Smooth muscle cell (in vitro differentiated cells): ENCODE data around the gene PIGQ. TPM values are rescaled to one million over a fixed set of nuclear protein-coding genes. Genes with fewer than 3 reads are reported as not detected.
A peak's percentile ranks its signal among the peaks of the same experiment; 100 is the strongest.

Source experiments
- DNase-seq: peaks from one replicate; lab custom pipeline; 2025; ENCODE audit not compliant: unreplicated experiment; lab: John Stamatoyannopoulos, UW
- H2AFZ ChIP-seq: fragments of 200-600 bp; sonication (generic); 2 replicates; pipeline ENCODE4 v1.6.0; 2016; ENCODE audit warnings: antibody characterized with exemption, low read depth, mild to moderate bottlenecking
- H3F3A ChIP-seq: fragments of 200-600 bp; sonication (generic); 2 replicates; pipeline ENCODE4 v1.6.0; 2017; ENCODE audit warnings: antibody characterized with exemption, low read depth
- H3K27ac ChIP-seq: fragments of 200-600 bp; sonication (generic); 2 replicates; pipeline ENCODE4 v1.5.1; 2016; ENCODE audit warnings: low read depth, mild to moderate bottlenecking
- H3K27me3 ChIP-seq: fragments of 200-600 bp; sonication (generic); 2 replicates; pipeline ENCODE4 v1.6.1; 2016; ENCODE audit warnings: low read depth, mild to moderate bottlenecking
- H3K36me3 ChIP-seq: fragments of 200-600 bp; sonication (generic); 2 replicates; pipeline ENCODE4 v1.5.1; 2016; ENCODE audit warnings: low read depth
- H3K4me1 ChIP-seq: fragments of 200-600 bp; sonication (generic); 2 replicates; pipeline ENCODE4 v1.5.1; 2016; ENCODE audit warnings: low read depth
- H3K4me2 ChIP-seq: fragments of 200-600 bp; sonication (generic); 2 replicates; pipeline ENCODE4 v1.6.0; 2016; ENCODE audit warnings: mild to moderate bottlenecking
- H3K4me3 ChIP-seq: fragments of 200-600 bp; sonication (generic); 2 replicates; pipeline ENCODE4 v1.5.1; 2016; ENCODE audit warnings: mild to moderate bottlenecking
- H3K79me2 ChIP-seq: fragments of 200-600 bp; sonication (generic); 2 replicates; pipeline ENCODE4 v1.6.0; 2016; ENCODE audit warnings: low read depth, mild to moderate bottlenecking
- H3K9ac ChIP-seq: fragments of 200-600 bp; sonication (generic); 2 replicates; pipeline ENCODE4 v1.6.0; 2016; ENCODE audit warnings: low read depth
- H3K9me3 ChIP-seq: fragments of 200-600 bp; sonication (generic); replicated peaks from 2 replicates; pipeline ENCODE4 v1.5.1; 2016; ENCODE audit warnings: low read depth
- H4K20me1 ChIP-seq: fragments of 200-600 bp; sonication (generic); 2 replicates; pipeline ENCODE4 v1.6.0; 2016; ENCODE audit warnings: low read depth
- WGBS: methylation state at CpG from one replicate; pipeline ENCODE4 v1.1.7; 2016; ENCODE audit warnings: low lambda C conversion rate; 5-methylcytosine and 5-hydroxymethylcytosine counted together
- polyA plus RNA-seq: library from polyadenylated mRNA; unstranded; fragments of >200 nt; fragmentation: Nextera tagmentation; extraction: Ambion mirVana; gene quantifications from 2 replicates; pipeline ENCODE4 v1.2.1, GENCODE V29; 2016
- total RNA-seq: library from RNA; depleted of rRNA; stranded (reverse); fragments of >200 nt; gene quantifications from 2 replicates; pipeline ENCODE4 v1.2.3, GENCODE V29; 2014
- TF ChIP-seq, protein P1 (sequence below): fragments of 200-600 bp; sonication (generic); IDR thresholded peaks from 2 replicates; pipeline ENCODE4 v1.5.1; 2017; ENCODE audit warnings: borderline replicate concordance, mild to moderate bottlenecking, antibody characterized with exemption; ENCODE audit not compliant: insufficient read depth, poor library complexity, severe bottlenecking

Gene PIGQ
- total and polyA plus RNA-seq, 2 experiments from 2014 or later, result 21.0 to 45.7 TPM

- no peak overlapping the region for H3K27ac ChIP-seq
Measured at GRCh38 chr16:522320-523096, 47.3 kb upstream of the PIGQ start.

DNA sequence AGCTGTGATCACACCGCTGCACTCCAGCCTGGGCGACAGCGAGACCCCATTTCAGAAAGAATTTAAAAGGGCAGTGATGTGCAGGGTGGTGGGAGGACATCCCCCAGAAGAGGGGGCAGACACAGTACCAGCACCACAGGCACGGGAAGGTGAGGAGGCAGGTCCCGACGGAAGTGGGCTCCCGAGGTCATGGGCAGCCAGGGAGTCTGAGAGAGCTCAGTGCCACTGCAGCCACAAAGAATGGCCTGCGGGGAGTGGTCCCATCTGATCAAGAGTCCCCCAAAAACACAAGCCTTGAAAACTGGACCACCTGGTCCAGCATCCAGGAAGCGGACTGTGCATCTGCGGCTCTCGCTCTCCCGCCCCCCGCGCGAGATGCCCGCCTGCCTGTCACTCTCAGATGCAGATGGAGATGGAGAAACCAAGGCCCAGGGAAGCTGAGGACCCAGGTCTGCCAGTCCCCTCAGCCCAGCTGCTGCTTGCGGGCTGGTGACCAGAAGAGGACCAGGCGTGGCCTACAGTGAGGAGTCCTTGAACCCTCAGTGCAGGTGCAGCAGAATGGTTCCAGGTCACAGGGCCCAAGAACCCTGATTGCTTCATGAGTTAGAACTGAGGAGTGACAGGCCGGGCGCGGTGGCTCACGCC, 46.5 kb upstream of the PIGQ start:
- Histone ChIP-seq H2AFZ (no peak overlapping the region), H3K27ac (no peak overlapping the region)

More at GRCh38 chr16:522320-523096, 47.3 kb upstream of the PIGQ start:
- H3K9me3 ChIP-seq, result no peaks in the 10 kb centered on the region
- peaks cover 3% of the 10 kb centered on the region for H3F3A ChIP-seq
- H3K4me3 ChIP-seq, result no peak overlapping the region
- no peaks in the 10 kb centered on the region for H3K27me3 ChIP-seq
- H3K79me2 ChIP-seq, result peaks cover 3% of the 10 kb centered on the region
- H3K9ac ChIP-seq, result no peak overlapping the region
- peaks cover 14% of the 10 kb centered on the region for H3K4me1 ChIP-seq
- H3K36me3 ChIP-seq, result no peaks in the 10 kb centered on the region
- no peak for DNase-seq
- WGBS, result 84% methylated on average over 23 of the region's 23 CpGs
- TF ChIP-seq, protein P1, sequence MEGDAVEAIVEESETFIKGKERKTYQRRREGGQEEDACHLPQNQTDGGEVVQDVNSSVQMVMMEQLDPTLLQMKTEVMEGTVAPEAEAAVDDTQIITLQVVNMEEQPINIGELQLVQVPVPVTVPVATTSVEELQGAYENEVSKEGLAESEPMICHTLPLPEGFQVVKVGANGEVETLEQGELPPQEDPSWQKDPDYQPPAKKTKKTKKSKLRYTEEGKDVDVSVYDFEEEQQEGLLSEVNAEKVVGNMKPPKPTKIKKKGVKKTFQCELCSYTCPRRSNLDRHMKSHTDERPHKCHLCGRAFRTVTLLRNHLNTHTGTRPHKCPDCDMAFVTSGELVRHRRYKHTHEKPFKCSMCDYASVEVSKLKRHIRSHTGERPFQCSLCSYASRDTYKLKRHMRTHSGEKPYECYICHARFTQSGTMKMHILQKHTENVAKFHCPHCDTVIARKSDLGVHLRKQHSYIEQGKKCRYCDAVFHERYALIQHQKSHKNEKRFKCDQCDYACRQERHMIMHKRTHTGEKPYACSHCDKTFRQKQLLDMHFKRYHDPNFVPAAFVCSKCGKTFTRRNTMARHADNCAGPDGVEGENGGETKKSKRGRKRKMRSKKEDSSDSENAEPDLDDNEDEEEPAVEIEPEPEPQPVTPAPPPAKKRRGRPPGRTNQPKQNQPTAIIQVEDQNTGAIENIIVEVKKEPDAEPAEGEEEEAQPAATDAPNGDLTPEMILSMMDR, result no peak
- H3K4me2 ChIP-seq, result no peak overlapping the region
- H4K20me1 ChIP-seq, result peaks cover 30% of the 10 kb centered on the region
- H2AFZ ChIP-seq, result no peak overlapping the region

DNA sequence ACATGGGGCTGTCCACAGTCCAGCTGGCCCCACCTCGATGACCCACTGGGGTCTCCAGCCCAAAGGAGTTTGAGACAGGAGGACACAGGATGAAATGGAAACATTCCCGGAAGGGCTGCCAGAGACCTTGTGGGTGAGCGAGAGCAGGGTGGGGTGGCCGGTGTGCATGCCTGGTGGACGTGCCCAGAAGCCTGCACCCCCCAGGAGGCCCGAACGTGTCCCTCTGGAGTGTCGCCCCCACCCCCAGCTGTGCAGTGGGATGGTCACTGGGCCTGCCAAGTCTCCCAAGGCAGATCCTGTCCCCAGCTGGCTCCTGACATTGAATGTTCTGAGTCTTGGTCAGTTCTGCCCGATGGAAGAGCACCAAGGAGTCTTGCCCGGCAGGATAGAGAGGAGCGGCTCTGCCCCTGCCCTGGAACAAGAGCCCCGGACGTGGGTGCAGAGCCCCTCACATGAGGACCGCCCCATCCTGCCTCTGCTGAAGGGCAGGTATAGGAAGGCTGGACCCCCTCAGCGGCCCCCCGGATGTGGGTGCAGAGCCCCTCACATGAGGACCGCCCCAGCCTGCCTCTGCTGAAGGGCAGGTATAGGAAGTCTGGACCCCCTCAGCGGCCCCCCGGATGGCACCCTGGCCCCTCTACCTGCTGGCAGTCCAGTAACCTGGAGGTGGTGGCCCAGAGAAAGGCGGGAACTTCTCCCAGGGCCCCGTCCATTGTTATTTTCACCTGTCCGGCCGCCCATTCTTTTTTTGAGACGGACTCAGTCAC, 45.3 kb upstream of the PIGQ start:
- Histone ChIP-seq H3K27me3 (no peaks in the 10 kb centered on the region), H2AFZ (no peak overlapping the region), H3K4me2 (no peak overlapping the region), H4K20me1 (peaks cover 41% of the 10 kb centered on the region), H3K4me1 (peaks cover 25% of the 10 kb centered on the region), H3K9ac (no peak overlapping the region), H3F3A (peaks cover 3% of the 10 kb centered on the region), H3K79me2 (peaks cover 18% of the 10 kb centered on the region), H3K27ac (peak overlapping the region; percentile 99), H3K4me3 (no peak overlapping the region), H3K9me3 (no peaks in the 10 kb centered on the region), H3K36me3 (no peaks in the 10 kb centered on the region)
- TF ChIP-seq, protein P1, result no peak
- no peak for DNase-seq
- WGBS, result 97% methylated on average over 24 of the region's 24 CpGs

More for the DNA sequence above, 46.5 kb upstream of the PIGQ start:
- peaks cover 5% of the 10 kb centered on the region for H3K79me2 ChIP-seq
- H3K4me2 ChIP-seq, result no peak overlapping the region
- no peak for DNase-seq
- TF ChIP-seq, protein P1, result no peak
- peaks cover 3% of the 10 kb centered on the region for H3F3A ChIP-seq
- H3K27me3 ChIP-seq, result no peaks in the 10 kb centered on the region
- H3K4me3 ChIP-seq, result no peak overlapping the region
- 93% methylated on average over 22 of the region's 22 CpGs for WGBS
- H3K9ac ChIP-seq, result no peak overlapping the region
- peaks cover 14% of the 10 kb centered on the region for H3K4me1 ChIP-seq
- no peaks in the 10 kb centered on the region for H3K36me3 ChIP-seq
- peaks cover 30% of the 10 kb centered on the region for H4K20me1 ChIP-seq
- H3K9me3 ChIP-seq, result no peaks in the 10 kb centered on the region
